DND-41 (cell line): ENCODE results near the gene SGIP1.

Source experiments
- CTCF ChIP-seq: IDR thresholded peaks from 2 replicates; pipeline ENCODE4 v1.5.1; 2012; ENCODE audit warnings: borderline replicate concordance, low read length, moderate library complexity, mild to moderate bottlenecking; ENCODE audit not compliant: poor library complexity, severe bottlenecking; ENCODE audit errors: extremely low read depth
- EZH2 ChIP-seq: IDR thresholded peaks from 3 replicates; pipeline ENCODE4 v1.6.1; 2012; ENCODE audit warnings: borderline replicate concordance, low read depth, mild to moderate bottlenecking, moderate library complexity, low read length, inconsistent platforms; ENCODE audit not compliant: severe bottlenecking

GRCh38 chr1:66505671-66506392 lies 28.1 kb upstream of the SGIP1 start:
- TF ChIP-seq CTCF (no peak), EZH2 (no peak)
